Measurements from ENCODE around the gene DYNC1LI2. TPM values are rescaled to one million over a fixed set of nuclear protein-coding genes. Genes with fewer than 3 reads are reported as not detected.

DYNC1LI2 gene
- total and polyA plus RNA-seq, 4 donors = 78.3 to 169 (median 143) TPM

- H3K4me1 ChIP-seq (ENCODE audit: control insufficient read depth in 1 of 2, insufficient read depth in 2 of 2, low read length in 2 of 2) = no peaks in the 10 kb centered on the region
- H3K27me3 ChIP-seq (ENCODE audit: control insufficient read depth in 1 of 2, insufficient read depth in 2 of 2, low read length in 1 of 2) = no peaks in the 10 kb centered on the region
- H3K4me3 ChIP-seq (ENCODE audit: low read length in 2 of 2) = no peak overlapping the region
- intact Hi-C loops (cut with DNase I) = no loop called here
- ATAC-seq (ENCODE audit: low FRiP score) = no peak
- no peak overlapping the region for H3K27ac ChIP-seq (ENCODE audit: low read depth in 1 of 2, low read length in 2 of 2)
- H3K9me3 ChIP-seq (ENCODE audit: control insufficient read depth, low read length) = no peaks in the 10 kb centered on the region
- H3K36me3 ChIP-seq (ENCODE audit: control insufficient read depth in 1 of 2, insufficient read depth in 2 of 2, low read length in 1 of 2) = no peaks in the 10 kb centered on the region
- 70 to 77% methylated on average over 2 of the region's 2 CpGs for WGBS, 2 donors
- no peak for DNase-seq
These were observed 23.6 kb upstream of the DYNC1LI2 start for GRCh38 chr16:66774981-66775380.

GRCh38 chr16:66758086-66758485 lies 6.7 kb upstream of the DYNC1LI2 start:
- intact Hi-C loops (cut with DNase I) = no loop called here
- Histone ChIP-seq H3K27me3 (ENCODE audit: control insufficient read depth in 1 of 2, insufficient read depth in 2 of 2, low read length in 1 of 2) (no peaks in the 10 kb centered on the region), H3K36me3 (ENCODE audit: control insufficient read depth in 1 of 2, insufficient read depth in 2 of 2, low read length in 1 of 2) (no peaks in the 10 kb centered on the region), H3K4me1 (ENCODE audit: control insufficient read depth in 1 of 2, insufficient read depth in 2 of 2, low read length in 2 of 2) (no peaks in the 10 kb centered on the region), H3K4me3 (ENCODE audit: low read length in 2 of 2) (no peak overlapping the region), H3K27ac (ENCODE audit: low read depth in 1 of 2, low read length in 2 of 2) (no peak overlapping the region), H3K9me3 (ENCODE audit: control insufficient read depth, low read length) (no peaks in the 10 kb centered on the region)
- ATAC-seq (ENCODE audit: low FRiP score) (no peak), DNase-seq (no peak)

GRCh38 chr16:66754819-66755218 lies 3.4 kb upstream of the DYNC1LI2 start:
- intact Hi-C loops (cut with DNase I) = loop anchor here in 1 of 2 donors (5.0 kb wide), 2 partner anchors 93 to 148 kb away; no protein-coding TSS in a partner anchor
- DNase-seq = no peak
- Histone ChIP-seq H3K9me3 (ENCODE audit: control insufficient read depth, low read length) (no peaks in the 10 kb centered on the region), H3K4me1 (ENCODE audit: control insufficient read depth in 1 of 2, insufficient read depth in 2 of 2, low read length in 2 of 2) (peaks cover 0 to 4% of the 10 kb centered on the region in 2 donors), H3K36me3 (ENCODE audit: control insufficient read depth in 1 of 2, insufficient read depth in 2 of 2, low read length in 1 of 2) (no peaks in the 10 kb centered on the region), H3K4me3 (ENCODE audit: low read length in 2 of 2) (no peak overlapping the region), H3K27me3 (ENCODE audit: control insufficient read depth in 1 of 2, insufficient read depth in 2 of 2, low read length in 1 of 2) (no peaks in the 10 kb centered on the region), H3K27ac (ENCODE audit: low read depth in 1 of 2, low read length in 2 of 2) (no peak overlapping the region)
- ATAC-seq (ENCODE audit: low FRiP score) = no peak
- 70 to 77% methylated on average over 3 of the region's 3 CpGs for WGBS, 2 donors

- intact Hi-C loops (cut with DNase I) = loop anchor here in 1 of 2 donors (5.0 kb wide), 2 partner anchors 92 to 147 kb away; no protein-coding TSS in a partner anchor
- no peaks in the 10 kb centered on the region for H3K36me3 ChIP-seq (ENCODE audit: control insufficient read depth in 1 of 2, insufficient read depth in 2 of 2, low read length in 1 of 2)
- H3K4me1 ChIP-seq (ENCODE audit: control insufficient read depth in 1 of 2, insufficient read depth in 2 of 2, low read length in 2 of 2) = peaks cover 0 to 4% of the 10 kb centered on the region in 2 donors
- no peak overlapping the region for H3K4me3 ChIP-seq (ENCODE audit: low read length in 2 of 2)
- H3K27ac ChIP-seq (ENCODE audit: low read depth in 1 of 2, low read length in 2 of 2) = no peak overlapping the region
- no peaks in the 10 kb centered on the region for H3K9me3 ChIP-seq (ENCODE audit: control insufficient read depth, low read length)
- no peaks in the 10 kb centered on the region for H3K27me3 ChIP-seq (ENCODE audit: control insufficient read depth in 1 of 2, insufficient read depth in 2 of 2, low read length in 1 of 2)
- 97% methylated on average over 2 of the region's 2 CpGs for WGBS, 2 donors
- ATAC-seq (ENCODE audit: low FRiP score) (no peak), DNase-seq (no peak)
These were observed 2.8 kb upstream of the DYNC1LI2 start for GRCh38 chr16:66754211-66754610.

- Histone ChIP-seq H3K36me3 (ENCODE audit: control insufficient read depth in 1 of 2, insufficient read depth in 2 of 2, low read length in 1 of 2) (no peaks in the 10 kb centered on the region), H3K27ac (ENCODE audit: low read depth in 1 of 2, low read length in 2 of 2) (no peak overlapping the region), H3K4me1 (ENCODE audit: control insufficient read depth in 1 of 2, insufficient read depth in 2 of 2, low read length in 2 of 2) (peaks cover 0 to 4% of the 10 kb centered on the region in 2 donors), H3K4me3 (ENCODE audit: low read length in 2 of 2) (no peak overlapping the region), H3K27me3 (ENCODE audit: control insufficient read depth in 1 of 2, insufficient read depth in 2 of 2, low read length in 1 of 2) (no peaks in the 10 kb centered on the region), H3K9me3 (ENCODE audit: control insufficient read depth, low read length) (no peaks in the 10 kb centered on the region)
- WGBS, 2 donors = 97 to 98% methylated on average over 2 of the region's 2 CpGs
- intact Hi-C loops (cut with DNase I) = loop anchor here in 1 of 2 donors (5.0 kb wide), 2 partner anchors 91 to 146 kb away; no protein-coding TSS in a partner anchor
- DNase-seq (no peak), ATAC-seq (ENCODE audit: low FRiP score) (no peak)
These were observed 1.5 kb upstream of the DYNC1LI2 start for GRCh38 chr16:66752958-66753357.

GRCh38 chr16:66752379-66752778 lies 970 bp upstream of the DYNC1LI2 start:
- H3K27me3 ChIP-seq (ENCODE audit: control insufficient read depth in 1 of 2, insufficient read depth in 2 of 2, low read length in 1 of 2) = no peaks in the 10 kb centered on the region
- intact Hi-C loops (cut with DNase I) = loop anchor here in 1 of 2 donors (5.0 kb wide), 2 partner anchors 90 to 145 kb away; no protein-coding TSS in a partner anchor
- H3K4me3 ChIP-seq (ENCODE audit: low read length in 2 of 2) = peak overlapping the region in 1 of 2 donors; percentile 32
- H3K27ac ChIP-seq (ENCODE audit: low read depth in 1 of 2, low read length in 2 of 2) = no peak overlapping the region
- no peak for DNase-seq
- H3K36me3 ChIP-seq (ENCODE audit: control insufficient read depth in 1 of 2, insufficient read depth in 2 of 2, low read length in 1 of 2) = no peaks in the 10 kb centered on the region
- 72 to 81% methylated on average over 6 of the region's 6 CpGs for WGBS, 2 donors
- no peak for ATAC-seq (ENCODE audit: low FRiP score)
- H3K9me3 ChIP-seq (ENCODE audit: control insufficient read depth, low read length) = no peaks in the 10 kb centered on the region
- peaks cover 0 to 4% of the 10 kb centered on the region in 2 donors for H3K4me1 ChIP-seq (ENCODE audit: control insufficient read depth in 1 of 2, insufficient read depth in 2 of 2, low read length in 2 of 2)

GRCh38 chr16:66751992-66752322 lies 548 bp upstream of the DYNC1LI2 start:
- H3K36me3 ChIP-seq (ENCODE audit: control insufficient read depth in 1 of 2, insufficient read depth in 2 of 2, low read length in 1 of 2) = no peaks in the 10 kb centered on the region
- DNase-seq (no peak), ATAC-seq (ENCODE audit: low FRiP score) (no peak)
- 38 to 41% methylated on average over 3 of the region's 3 CpGs for WGBS, 2 donors
- H3K9me3 ChIP-seq (ENCODE audit: control insufficient read depth, low read length) = no peaks in the 10 kb centered on the region
- H3K4me3 ChIP-seq (ENCODE audit: low read length in 2 of 2) = peak overlapping the region in 1 of 2 donors; percentile 32
- intact Hi-C loops (cut with DNase I) = loop anchor here in 1 of 2 donors (5.0 kb wide), 2 partner anchors 90 to 145 kb away; no protein-coding TSS in a partner anchor
- H3K27ac ChIP-seq (ENCODE audit: low read depth in 1 of 2, low read length in 2 of 2) = no peak overlapping the region
- peaks cover 0 to 4% of the 10 kb centered on the region in 2 donors for H3K4me1 ChIP-seq (ENCODE audit: control insufficient read depth in 1 of 2, insufficient read depth in 2 of 2, low read length in 2 of 2)
- no peaks in the 10 kb centered on the region for H3K27me3 ChIP-seq (ENCODE audit: control insufficient read depth in 1 of 2, insufficient read depth in 2 of 2, low read length in 1 of 2)

- peak overlapping the region in 1 of 2 donors; percentile 16 for H3K27ac ChIP-seq (ENCODE audit: low read depth in 1 of 2, low read length in 2 of 2)
- H3K4me1 ChIP-seq (ENCODE audit: control insufficient read depth in 1 of 2, insufficient read depth in 2 of 2, low read length in 2 of 2) = peaks cover 0 to 4% of the 10 kb centered on the region in 2 donors
- H3K27me3 ChIP-seq (ENCODE audit: control insufficient read depth in 1 of 2, insufficient read depth in 2 of 2, low read length in 1 of 2) = no peaks in the 10 kb centered on the region
- ATAC-seq (ENCODE audit: low FRiP score) (peak; percentile 53), DNase-seq (peak in 1 of 2 donors; percentile 52)
- H3K9me3 ChIP-seq (ENCODE audit: control insufficient read depth, low read length) = no peaks in the 10 kb centered on the region
- WGBS, 2 donors = 0% methylated on average over 22 of the region's 22 CpGs
- H3K36me3 ChIP-seq (ENCODE audit: control insufficient read depth in 1 of 2, insufficient read depth in 2 of 2, low read length in 1 of 2) = peaks cover 0 to 2% of the 10 kb centered on the region in 2 donors
- intact Hi-C loops (cut with DNase I) = loop anchor here in 1 of 2 donors (5.0 kb wide), 2 partner anchors 89 to 144 kb away; no protein-coding TSS in a partner anchor
- H3K4me3 ChIP-seq (ENCODE audit: low read length in 2 of 2) = peak overlapping the region; percentile 77 to 92
These were observed 431 bp downstream of the DYNC1LI2 start for GRCh38 chr16:66751053-66751302.

- no peaks in the 10 kb centered on the region for H3K9me3 ChIP-seq (ENCODE audit: control insufficient read depth, low read length)
- no peak for ATAC-seq (ENCODE audit: low FRiP score)
- H3K36me3 ChIP-seq (ENCODE audit: control insufficient read depth in 1 of 2, insufficient read depth in 2 of 2, low read length in 1 of 2) = peaks cover 0 to 3% of the 10 kb centered on the region in 2 donors
- no peaks in the 10 kb centered on the region for H3K27me3 ChIP-seq (ENCODE audit: control insufficient read depth in 1 of 2, insufficient read depth in 2 of 2, low read length in 1 of 2)
- no peak overlapping the region for H3K27ac ChIP-seq (ENCODE audit: low read depth in 1 of 2, low read length in 2 of 2)
- WGBS, 2 donors = 13 to 16% methylated on average over 12 of the region's 12 CpGs
- intact Hi-C loops (cut with DNase I) = loop anchor here in 1 of 2 donors (5.0 kb wide), 2 partner anchors 88 to 143 kb away; no protein-coding TSS in a partner anchor
- H3K4me3 ChIP-seq (ENCODE audit: low read length in 2 of 2) = peak overlapping the region; percentile 77 to 92
- peaks cover 0 to 4% of the 10 kb centered on the region in 2 donors for H3K4me1 ChIP-seq (ENCODE audit: control insufficient read depth in 1 of 2, insufficient read depth in 2 of 2, low read length in 2 of 2)
- DNase-seq = no peak
These were observed 943 bp downstream of the DYNC1LI2 start for GRCh38 chr16:66750279-66751052.

Data from aorta (tissue), 5 donors.